Amniotic stem cell (primary cell): ENCODE measurements around the gene NFE2L3.
A peak's percentile ranks its signal among the peaks of the same experiment; 100 is the strongest.
"Not testable (repeated sequence)": the region's sequence is repeated elsewhere in the genome, so short reads cannot be mapped to it uniquely, and the experiment has no call there.

Experiments used
- DNase-seq: peaks from one replicate; lab custom pipeline; 2025; lab: John Stamatoyannopoulos, UW

NFE2L3 gene

GRCh38 chr7:26147030-26147429 lies 5.0 kb upstream of the NFE2L3 start:
- no peak for DNase-seq

DNA sequence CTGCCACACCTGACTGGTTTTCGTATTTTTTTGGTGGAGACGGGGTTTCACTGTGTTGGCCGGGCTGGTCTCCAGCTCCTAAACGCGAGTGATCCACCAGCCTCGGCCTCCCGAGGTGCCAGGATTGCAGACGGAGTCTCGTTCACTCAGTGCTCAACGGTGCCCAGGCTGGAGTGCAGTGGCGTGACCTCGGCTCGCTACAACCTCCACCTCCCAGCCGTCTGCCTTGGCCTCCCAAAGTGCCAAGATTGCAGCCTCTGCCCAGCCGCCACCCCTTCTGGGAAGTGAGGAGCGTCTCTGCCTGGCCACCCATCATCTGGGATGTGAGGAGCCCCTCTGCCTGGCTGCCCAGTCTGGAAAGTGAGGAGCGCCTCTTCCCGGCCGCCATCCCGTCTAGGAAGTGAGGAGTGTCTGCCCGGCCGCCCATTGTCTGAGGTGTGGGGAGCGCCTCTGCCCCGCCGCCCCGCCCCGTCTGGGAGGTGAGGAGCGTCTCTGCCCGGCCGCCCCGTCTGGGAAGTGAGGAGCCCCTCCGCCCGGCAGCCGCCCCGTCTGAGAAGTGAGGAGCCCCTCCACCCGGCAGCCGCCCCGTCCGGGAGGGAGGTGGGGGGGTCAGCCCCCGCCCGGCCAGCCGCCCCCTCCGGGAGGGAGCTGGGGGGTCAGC lies 4.2 kb upstream of the NFE2L3 start:
- DNase-seq, result not testable (repeated sequence)

GRCh38 chr7:26148307-26148700 lies 3.7 kb upstream of the NFE2L3 start:
- not testable (repeated sequence) for DNase-seq

GRCh38 chr7:26149391-26149977 lies 2.5 kb upstream of the NFE2L3 start:
- no peak for DNase-seq

- no peak for DNase-seq
These were observed 902 bp upstream of the NFE2L3 start for GRCh38 chr7:26151096-26151495.

GRCh38 chr7:26151650-26151952 lies 397 bp upstream of the NFE2L3 start:
- DNase-seq, result no peak

DNA sequence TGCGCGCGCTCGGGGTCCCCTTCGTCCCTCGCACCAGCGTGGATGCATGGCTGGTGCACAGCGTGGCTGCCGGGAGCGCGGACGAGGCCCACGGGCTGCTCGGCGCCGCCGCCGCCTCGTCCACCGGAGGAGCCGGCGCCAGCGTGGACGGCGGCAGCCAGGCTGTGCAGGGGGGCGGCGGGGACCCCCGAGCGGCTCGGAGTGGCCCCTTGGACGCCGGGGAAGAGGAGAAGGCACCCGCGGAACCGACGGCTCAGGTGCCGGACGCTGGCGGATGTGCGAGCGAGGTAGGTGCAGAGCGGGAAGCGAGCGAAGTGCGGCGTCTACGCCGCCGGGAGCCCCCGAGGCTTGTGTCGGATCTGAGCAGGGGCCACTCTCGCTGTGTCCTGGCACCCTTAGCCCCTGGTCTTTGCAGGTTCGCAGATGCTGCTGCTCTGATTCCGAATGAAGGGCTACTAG lies 813 bp downstream of the NFE2L3 start:
- DNase-seq, result not testable (repeated sequence)

DNA sequence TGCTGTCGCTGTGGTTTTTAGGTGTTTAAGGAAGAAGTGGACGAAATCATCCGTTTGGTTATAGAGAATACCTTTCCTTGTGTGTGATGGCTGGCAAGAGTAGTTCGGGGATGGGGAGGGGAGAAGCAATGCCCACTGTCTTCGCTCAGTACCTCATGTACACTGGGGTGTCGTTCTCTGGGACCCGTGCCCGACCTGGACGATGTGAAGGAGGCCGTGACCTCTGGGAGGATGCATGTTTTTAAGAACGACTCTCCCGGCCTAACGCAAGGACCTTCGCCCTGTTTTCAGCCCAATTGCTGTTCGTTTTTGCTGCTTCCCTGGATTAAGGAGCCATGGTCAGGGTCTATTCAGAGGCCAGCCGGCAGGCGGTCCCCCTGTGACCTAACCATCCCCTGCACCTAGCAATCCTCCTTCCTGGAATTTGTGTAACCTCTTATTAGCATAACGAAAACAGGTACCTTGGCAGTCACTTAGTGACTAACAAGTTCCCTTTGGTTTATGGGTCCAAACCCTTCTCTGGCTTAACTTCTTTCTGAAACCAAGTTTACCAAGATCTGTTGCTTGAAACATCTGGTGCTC lies 1.3 kb downstream of the NFE2L3 start:
- no peak for DNase-seq

- DNase-seq, result no peak
These were observed 2.1 kb downstream of the NFE2L3 start for GRCh38 chr7:26153823-26154783.

GRCh38 chr7:26155531-26156375 lies 3.8 kb downstream of the NFE2L3 start:
- DNase-seq, result no peak

GRCh38 chr7:26156451-26157420 lies 4.7 kb downstream of the NFE2L3 start:
- peak; percentile 85 for DNase-seq

DNA sequence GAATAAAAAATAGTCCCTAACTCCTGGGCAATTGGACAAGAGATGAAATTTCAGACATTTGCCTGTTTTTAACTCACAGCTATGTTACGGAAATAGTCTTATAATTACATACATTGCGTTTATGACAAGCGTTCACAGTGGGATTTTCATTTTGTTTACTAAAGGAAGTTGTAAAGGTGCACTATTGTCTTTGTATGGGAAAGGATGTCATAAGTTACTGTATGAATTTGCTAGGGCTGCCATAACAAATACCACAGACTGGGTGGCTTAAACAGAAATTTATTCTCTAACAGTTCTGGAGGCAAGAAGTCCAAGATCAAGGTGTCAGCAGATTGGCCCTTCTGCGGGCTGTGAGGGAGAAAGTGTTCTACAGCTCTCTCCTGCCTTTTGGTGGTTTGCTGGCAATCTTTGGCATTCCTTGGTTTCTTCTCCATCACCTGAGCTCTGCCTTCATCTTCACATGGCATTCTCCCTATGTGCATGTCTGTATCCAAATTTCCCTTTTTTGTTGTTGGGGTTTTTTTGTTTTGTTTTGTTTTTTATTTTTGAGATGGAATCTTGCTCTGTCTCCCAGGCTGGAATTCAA lies 5.6 kb downstream of the NFE2L3 start:
- no peak for DNase-seq

DNA sequence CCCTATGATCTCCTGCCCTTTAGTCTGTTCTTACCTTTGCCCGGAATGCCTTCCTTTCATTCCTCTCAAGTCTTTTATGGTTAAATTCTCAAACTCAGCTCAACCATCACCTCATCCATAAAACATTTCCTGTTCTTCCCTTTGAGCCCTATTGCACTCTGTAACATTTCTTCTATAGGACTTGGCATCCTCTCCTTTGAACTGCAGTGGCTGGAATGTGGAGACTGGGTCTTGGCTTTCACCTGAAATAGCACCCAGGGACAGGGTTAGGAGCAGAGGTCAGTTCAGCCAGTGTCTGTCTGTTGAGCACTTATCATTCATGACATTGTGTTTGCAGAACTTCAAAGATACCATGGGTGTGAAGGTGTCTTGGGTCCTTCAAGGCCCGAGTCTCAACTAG lies 7.2 kb downstream of the NFE2L3 start:
- no peak for DNase-seq

- no peak for DNase-seq
These were observed 8.9 kb downstream of the NFE2L3 start for GRCh38 chr7:26160896-26161295.

GRCh38 chr7:26162431-26162830 lies 10.4 kb downstream of the NFE2L3 start:
- DNase-seq, result no peak

DNA sequence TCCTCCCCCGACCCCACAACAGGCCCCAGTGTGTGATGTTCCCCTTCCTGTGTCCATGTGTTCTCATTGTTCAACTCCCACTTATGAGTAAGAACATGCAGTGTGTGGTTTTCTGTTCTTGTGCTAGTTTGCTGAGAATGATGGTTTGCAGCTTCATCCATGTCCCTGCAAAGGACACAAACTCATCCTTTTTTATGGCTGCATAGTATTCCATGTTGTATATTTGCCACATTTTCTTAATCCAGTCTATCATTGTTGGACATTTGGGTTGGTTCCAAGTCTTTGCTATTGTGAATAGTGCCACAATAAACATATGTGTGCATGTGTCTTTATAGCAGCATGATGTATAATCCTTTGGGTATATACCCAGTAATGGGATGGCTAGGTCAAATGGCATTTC lies 11.8 kb downstream of the NFE2L3 start:
- DNase-seq, result not testable (repeated sequence)

GRCh38 chr7:26165950-26166683 lies 14.1 kb downstream of the NFE2L3 start:
- DNase-seq, result no peak

GRCh38 chr7:26166684-26167266 lies 14.8 kb downstream of the NFE2L3 start:
- no peak for DNase-seq
